Superior temporal gyrus (tissue), 1 donor: ENCODE measurements around the gene KRT80.

Experiments used
- DNase-seq: peaks from one replicate; pipeline ENCODE4 v3.0.0-alpha.2; 2016; ENCODE audit errors: extremely low spot score

KRT80 gene

DNA sequence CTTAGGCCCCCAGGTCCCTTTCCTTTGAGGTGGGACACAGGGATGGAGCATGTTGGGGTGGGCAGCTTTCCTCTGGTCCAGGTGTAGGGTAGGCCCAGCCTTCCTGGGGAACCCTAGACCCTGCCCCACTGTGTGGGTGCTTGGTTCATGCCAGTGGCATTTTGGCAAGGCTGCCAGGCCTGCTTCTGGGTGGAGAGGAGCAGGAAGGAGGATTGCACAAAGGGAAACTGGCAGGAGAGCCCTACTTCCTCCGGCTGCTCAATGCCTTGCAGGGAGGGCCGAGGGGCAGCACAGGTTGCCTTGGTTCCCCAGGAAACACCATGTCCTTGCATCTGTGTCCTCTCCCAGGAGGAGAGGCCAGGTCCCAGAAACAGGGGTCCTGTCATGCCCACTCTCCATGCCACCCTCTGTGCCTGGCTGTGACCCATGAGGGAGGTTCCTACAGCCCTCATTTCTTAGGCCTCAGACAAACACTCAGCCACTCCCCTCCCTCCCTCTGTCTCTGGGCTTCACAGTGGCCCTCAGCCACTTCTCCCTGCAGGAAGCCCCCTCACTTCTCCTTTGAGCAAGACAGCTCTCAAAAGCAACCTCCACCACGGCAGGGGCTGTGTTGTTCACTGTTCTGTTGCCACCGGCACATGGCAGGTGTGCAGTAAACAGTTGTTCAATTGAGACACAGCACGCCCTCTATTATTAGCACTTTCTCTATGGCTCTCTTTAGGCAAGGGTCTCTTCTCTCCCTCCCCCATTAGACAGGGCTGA lies 6.8 kb upstream of the KRT80 start:
- DNase-seq: no peak

DNA sequence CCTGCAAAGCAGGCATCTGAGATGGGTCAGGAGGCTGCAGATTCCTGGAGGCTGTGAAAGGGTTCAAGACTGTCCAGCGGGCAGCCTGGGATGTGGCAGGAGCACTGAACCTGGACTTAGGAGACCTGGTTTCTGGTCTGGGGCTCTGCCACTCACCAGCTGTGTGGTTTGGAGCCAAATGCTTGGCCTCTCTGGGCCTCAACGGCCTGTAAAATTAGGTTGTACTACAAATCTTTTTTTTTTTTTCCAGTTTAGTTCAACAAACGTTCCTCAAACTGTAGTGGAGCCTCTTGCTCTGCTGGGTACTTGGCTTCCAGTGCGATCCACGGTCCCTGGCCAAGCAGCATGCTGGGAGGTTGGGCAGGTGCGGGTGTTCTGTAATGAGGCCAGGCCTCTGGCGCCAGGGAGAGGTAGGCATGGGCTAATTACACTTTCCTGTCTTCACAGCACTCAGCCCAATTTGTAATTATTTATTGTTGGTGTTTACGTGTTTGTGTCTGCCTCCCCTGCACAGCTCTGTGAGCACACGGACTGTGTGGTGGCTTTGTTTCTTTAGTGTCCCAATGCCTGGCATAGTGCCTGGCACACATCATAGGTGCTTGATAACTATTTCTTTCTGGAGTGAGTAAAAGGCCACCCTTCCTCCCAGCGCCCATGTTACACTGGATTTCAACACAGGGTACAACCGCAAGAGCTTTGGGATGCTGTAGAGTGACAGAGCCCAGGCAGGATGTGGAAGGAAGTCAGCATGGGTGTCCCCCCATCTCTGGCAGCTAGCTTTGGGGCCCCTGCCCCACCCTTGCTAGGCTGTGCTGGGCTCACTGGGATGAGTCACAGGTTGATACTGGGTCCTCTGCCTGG lies 5.8 kb upstream of the KRT80 start:
- DNase-seq: no peak

DNA sequence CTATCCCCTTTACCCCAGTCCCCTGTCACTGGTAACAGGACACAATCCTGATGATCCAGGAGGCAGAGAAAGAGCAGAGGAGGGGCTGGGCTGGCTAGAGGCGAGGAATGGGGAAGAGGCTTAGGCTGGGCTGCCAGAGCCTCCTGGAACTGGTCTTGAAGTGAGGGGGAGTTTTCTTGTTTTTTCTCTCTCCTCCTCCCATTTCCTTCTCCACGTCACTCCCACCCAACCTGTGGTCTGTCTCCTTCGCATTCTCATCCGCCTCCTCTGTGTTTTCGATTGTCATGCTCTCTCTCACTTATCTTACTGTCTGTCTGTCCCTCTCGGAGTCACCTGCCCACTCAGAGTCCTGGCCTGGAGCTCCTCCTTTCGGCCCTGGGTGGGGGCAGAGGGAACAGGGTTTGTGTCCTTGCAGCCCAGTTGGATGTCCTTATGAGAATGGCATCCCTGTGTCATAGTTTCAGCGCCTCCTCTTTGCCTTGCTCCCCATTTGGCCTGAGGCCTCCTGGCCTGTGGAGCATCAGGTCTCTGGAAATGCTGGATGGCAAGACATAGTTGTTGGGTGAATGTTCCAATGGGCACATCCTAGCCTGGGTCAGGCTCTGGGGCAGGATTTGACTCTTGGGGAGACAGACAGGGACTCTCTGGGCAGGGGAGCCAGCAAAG lies 3.4 kb upstream of the KRT80 start:
- no peak for DNase-seq

DNA sequence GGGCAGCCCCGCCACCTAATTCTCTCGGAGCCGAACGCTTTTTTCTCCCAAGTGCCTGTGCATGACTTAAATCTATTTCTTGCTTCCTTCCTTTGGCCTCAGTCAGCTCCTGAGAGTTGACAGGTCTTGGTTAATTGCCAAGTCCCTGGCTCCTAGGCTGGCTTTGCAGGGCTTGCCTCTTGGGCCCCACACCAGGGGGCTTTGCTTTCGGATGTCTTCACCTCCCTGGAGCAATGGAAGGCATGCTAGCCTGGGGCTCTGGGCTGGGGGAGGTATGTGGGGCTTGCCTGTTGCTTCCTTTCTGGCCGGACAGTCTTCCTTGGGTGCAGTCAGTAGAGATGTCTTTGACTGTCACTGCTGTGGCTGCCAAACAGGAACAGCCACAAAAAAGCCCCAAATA lies 2.2 kb upstream of the KRT80 start:
- DNase-seq: no peak

DNA sequence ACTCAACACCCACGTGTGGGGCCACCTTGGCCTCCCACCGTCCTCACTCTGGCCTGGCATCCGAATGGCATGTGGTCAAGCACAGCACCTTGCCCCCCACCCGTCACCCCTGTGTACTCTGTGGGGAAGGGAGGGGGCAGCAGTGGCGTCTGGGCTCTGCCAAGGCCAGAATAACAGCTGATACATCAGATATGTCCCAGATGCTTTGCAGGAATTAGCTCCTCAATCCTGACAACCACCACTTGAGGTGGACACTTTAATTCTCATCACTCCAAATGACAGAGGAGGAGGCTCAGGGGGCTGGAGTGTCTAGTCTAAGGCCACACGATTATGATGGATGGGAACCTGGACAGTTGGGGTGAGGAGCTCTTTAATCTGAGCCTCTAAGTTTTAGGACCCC lies 1.7 kb upstream of the KRT80 start:
- no peak for DNase-seq

DNA sequence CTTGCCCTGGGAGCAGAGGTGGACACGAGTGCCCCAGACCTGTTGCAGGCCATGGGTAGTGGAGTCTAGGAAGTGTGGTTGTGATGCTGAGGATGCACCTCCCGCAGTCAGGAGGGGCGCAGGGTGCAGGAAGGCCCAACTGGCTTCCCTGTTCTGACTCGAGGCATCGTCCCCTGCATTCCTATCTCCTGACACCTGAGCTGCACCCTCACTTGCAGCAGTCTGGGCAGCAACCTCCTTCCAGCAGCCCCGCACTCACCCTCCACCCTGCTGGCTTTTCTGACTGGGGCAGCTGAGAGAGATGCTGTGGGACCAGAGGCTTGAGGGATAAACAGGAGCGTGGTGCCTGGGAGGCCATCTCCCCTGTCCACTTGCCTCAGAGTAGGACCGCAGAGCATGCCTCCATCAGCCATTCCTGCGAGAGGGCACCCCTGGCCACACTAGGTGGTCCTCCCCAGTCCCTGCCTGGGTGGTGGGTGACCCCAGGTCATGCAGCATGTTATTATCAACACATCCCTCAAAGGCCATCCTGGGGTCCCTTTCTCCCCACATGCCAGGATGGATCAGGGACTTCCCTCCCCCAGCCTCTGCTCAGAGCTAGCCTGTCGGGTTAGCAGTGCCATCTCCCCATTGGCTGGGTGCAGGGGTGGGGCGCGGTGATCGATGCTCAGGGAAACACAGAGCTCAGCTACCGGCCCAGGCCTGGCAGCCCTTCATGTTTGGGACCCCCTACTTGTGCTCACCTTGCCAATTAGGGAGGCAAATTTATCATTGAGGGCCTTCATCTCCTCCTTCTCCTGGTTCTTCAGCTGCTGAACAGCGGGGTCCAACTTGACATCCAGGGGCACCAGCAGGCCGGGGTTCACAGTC lies 719 bp downstream of the KRT80 start:
- no peak for DNase-seq

DNA sequence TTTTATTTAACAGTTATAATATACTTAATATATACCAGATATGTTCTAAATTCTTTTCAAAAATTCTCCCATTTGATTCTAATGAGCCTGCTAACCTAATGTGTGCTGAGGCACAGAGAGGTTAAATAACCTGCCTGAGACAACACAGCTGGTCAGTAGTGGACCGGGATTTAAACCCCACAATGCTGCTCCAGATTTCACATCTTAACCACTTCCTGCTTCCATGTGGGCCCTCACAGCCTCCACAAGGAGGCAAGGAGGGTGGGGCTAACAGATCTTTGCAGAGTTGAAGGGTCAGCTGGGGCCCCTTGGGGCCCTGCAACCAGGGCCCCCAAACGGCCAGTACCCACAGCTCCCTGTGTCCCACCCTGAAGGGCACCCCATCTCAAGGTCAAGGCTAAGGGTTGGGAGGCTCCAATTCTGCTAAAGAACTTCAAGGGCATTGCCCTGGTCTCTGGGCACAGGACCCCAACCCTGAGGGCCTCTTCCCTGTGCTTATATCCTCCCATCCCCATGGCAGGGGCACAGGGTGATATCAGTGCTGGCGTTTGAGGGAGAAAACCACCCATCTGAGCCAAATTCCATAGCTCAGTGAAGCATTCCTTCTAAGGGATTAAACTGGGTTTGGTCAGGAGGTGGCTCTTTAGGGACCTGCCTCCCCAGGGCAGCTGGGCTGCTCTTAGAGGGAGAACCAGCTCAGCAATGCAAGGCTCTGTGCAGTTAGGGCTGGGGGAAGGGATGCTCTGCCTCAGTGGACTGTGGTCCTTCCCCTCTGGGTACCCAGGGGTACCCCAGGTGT lies 2.2 kb downstream of the KRT80 start:
- no peak for DNase-seq

DNA sequence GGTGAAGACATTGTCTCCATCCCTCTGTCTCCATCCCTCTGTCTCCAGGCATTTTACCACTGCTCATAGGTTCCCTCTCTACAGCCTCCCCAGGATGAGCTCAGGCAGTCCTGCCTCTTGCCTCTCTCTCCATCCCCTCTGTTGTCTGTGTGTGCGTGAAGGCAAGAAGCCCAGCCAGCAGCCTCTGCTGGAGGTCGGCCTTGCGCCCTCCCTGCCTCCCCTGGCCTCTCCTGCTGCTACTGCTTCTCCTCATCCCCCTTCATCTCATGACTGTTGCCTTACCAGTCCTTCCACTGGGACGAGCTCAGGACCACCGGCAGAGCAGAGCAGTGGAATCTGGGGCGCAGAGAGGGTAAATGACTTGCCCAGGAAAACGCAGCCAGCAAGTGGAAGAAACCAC lies 3.2 kb downstream of the KRT80 start:
- no peak for DNase-seq

DNA sequence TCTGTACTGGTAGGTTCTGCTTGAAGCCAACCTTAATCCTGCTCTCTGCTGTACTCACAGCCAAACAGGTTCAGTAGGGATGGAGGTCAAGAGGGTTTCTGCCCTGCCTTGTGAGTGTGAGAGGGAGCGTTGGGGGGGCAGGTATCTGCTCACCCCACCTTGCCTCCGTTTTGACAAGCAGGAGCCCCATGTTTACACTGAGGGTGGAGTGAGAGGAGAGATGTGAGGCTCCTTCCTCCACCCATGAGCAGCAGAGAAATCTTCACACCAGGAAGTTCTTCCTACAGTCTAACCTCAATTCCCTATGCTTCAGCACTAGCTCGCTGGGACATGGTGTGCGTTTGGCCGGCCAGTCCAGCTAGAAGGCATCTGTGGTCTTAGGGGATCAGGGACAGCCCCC lies 4.2 kb downstream of the KRT80 start:
- DNase-seq: no peak

DNA sequence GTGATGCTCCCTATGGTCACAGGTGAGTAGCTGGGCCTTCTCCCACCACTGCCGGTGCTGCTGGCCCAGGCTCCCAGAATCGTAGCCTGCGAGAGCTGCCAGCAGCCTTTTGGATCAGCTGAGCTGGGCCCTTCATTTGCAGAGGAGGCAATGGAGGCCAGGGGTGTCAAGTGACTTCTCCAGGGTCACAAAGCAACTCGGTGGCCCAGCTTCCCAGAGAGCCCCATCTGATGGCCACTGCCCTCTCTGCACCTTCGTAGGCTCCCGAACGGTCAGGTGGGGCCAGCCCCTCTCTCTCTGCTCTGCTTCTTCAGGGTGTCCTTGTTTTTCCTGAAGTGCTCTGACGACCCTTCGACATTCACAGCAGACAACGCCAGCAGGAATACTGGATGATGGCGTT lies 4.6 kb downstream of the KRT80 start:
- DNase-seq: no peak

DNA sequence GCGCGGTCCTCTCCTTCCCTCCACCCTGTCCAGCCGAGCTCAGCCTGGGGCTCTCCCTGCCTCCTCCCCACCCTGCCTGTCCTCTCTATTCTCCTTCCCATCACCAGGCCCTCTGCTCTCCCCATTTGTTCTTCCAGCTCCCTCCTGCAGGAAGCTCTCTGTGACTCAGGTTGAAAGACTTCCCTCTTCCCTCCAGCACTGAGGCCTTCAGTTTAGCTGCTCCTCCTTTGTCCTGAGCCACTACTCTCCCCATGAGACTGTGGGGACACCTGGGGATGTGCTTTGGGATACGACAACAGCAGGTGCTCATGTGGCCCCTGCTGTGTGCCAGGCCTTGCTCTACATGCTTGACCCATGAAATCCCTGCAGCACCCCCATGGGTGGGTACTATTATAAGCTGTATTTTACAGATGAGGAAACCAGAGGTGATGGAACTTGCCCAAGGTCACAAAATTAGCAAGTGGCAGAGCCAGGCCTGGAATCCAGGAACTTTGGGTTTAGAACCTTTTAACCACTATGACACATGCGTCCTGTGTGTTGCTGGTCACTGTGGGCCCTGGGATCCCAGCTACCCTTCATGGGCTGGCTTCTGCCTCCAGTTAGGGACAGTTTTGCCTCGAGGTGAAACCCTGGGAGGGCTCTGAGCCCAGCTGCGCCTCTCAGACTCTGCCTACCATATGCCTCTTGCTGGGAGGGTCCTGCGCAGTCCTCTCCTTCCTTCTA lies 5.5 kb downstream of the KRT80 start:
- no peak for DNase-seq

DNA sequence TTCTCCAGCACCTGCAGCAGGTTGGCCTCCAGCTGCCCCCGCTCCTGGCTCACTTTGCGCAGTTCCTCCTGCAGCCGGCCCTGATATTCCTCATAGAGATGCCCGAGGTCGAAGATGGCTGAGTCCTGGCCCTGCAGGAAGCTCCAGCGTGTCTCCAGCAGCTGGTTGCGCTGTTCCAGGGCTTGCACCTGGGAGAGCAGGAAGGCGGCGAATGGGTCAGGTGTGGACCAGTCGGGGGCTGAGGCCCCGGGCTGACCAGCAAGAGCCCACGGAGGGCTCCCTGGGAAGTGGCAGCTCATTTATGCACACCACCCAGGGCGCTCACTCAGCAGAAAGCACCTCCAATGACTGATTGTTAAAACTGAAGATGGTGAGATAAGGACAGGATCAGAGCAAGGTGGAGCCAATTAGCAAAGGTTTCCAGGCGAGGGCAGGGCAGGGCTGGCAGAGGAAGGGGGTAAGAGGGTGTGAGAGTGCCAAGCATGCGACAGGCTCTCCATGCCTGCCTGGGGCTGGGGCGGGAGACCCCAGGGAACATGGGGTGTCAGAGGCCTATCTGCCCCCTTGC lies 6.3 kb downstream of the KRT80 start:
- DNase-seq: no peak

DNA sequence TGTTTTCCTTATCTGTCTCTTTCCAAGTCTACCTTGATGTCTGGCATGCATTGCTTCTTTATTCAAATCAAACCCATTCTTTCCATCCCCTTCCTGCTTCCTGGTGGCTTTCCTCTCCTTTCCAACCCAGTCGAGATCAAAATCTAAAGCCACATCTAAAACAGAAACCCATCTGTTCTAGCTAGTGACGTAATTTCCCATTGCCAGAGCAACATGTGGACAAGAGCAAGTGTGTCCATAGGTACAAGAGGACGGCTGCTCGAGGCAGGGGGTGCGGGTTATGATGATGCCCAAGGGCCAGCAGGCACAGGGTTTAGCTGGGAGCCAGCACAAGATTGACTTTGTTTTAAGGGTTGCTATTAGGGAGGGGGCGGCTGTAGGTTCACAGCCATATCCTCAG lies 7.0 kb downstream of the KRT80 start:
- no peak for DNase-seq

DNA sequence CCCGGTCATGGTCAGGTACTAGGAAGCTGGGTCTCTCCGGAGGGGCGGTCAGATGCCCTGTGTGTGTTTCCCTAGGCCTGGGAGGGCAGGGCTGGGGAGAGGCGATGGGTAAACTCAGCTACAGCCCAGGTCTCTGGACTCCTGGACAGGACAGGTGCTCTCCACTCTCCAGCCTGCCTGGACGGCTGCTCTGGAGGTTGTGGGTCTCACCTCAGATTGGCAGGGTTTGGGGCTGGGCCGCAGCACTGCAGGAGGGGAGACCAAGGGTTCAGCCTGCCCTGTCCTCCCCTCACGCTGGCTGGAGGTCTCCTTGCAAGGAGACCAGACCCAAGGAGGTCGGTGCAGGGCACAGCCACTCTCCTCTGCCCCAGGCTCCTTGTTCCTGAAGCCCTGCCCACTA lies 7.8 kb downstream of the KRT80 start:
- no peak for DNase-seq

DNA sequence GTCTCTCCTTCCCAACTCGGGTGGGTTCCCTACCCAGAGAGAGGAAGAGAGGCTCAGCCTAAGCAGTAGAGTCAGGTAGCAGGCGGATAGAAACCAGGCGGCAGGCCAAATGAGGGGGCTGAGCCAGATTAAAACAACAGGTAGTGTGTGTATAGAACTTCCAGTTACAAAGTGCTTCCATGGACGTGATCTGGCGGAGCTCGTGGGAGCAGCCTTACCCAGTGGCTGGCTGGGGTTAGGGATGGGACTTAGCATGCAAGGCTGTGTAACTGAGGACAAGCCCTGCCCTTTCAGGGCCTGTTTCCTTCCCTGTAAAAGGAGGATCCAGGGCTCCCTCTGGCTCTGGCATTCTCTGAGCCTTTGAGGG lies 8.3 kb downstream of the KRT80 start:
- no peak for DNase-seq

DNA sequence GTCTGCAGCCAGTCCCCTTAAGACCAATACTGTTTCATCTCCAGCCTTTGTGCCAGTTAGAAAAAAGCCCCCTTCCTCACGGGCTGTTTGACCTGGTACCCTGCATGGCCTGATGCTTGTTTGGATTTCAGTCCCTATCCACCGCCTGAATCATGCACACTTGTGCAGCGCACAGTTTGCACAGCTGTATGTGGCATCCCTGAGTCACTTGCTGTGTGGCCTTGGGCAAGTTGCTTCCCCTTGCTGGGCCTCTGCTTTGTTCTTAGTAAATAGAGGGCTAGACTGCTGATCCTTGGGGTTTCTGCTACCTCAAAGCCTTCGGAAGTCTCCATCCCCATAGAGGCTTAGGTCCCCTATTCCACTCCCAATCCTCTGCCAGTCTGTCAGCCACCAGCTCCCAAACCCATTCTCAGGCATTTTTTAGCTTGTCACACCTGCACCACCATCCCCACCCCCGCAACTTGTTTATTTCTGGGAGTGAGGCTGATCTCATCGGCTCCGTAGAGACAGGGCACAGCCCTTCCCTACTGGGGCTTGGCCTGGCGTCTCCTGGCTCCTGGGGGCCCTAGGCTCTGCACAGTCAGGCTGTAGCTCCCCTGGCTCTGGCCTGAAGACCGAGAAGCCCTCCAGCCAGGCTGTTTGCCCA lies 8.8 kb downstream of the KRT80 start:
- DNase-seq: no peak

DNA sequence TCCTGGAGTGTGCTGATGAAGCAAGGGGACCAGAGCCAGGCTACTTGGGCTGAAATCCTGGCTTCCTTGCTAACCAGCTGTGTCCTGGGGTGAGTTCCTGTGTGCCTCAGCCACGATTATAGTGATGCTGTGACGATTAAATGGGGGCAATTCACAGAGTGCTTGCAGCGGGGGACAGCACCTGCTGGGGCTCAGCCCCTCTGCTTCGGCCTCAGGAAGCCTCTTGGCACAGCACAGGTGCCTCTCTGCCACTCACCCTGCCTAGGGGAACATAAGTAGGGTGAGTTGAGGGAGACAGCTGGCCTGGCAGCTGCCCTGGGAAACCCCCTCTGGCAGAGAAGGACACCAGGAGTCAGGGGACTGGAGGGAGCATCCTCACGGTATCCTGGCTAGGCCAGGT lies 9.4 kb downstream of the KRT80 start:
- DNase-seq: no peak

DNA sequence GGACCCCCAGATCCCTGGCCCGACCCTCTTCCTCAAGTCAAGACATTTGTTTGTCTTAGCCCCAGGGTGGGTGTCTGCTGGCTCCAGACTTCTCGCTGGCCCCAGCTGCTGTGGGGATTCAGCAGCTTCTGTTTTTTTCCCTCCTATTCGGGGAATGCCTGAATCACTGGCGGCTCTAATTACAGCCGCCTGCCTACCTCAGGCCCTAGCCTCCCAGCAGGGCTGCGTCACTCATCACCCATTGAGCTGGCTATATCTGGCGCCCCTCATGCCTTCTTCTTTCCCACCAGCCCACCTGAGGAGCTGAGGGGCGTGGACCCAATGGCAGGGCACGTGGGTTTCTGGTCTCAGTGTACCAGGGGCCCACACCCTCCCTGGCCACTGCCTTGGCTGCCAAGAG lies 10.1 kb downstream of the KRT80 start:
- no peak for DNase-seq

DNA sequence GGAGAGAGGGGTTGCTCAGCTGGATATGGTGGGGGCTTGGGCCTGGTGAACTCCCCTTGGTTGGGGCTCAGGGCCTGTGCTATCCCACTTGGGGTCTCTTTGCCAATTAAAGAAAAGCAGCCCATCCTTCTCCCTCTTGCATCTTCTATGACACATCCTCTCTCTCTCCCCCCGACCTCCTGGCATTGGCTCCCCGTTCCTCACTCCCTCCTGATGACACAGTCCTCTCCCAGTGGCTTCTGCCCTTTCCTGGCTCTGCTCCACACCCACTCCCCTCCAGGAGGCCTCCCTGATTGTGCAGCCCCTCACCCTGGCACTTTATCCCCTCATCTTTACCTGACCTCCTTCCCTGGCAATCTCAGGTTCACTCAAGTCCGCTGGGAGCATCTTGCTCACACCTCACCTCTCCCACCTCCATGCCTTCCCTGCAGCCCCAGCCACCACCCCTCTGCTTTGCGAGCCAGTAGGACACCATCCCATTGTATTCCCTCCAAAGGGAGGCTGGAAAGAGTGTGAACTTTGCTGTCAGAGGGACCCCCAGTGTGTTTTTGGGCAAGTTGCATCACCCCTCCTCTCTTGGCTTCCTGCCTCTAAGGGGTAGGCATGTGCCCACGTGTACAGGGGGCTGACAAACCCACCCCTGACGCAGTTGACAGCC lies 10.7 kb downstream of the KRT80 start:
- DNase-seq: no peak
